A204.1 (cell line): ENCODE data around the gene HAUS8.
"Not testable (repeated sequence)": the region's sequence is repeated elsewhere in the genome, so short reads cannot be mapped to it uniquely, and the experiment has no call there.

ENCODE experiments used
- FAIRE-seq: peaks from 2 replicates; lab custom pipeline; 2012; peaks lifted over from hg19 to GRCh38; lab: Jason Lieb, UNC

The HAUS8 gene

GRCh38 chr19:17035842-17036424 lies 39.3 kb downstream of the HAUS8 start:
- no peak for FAIRE-seq

- no peak for FAIRE-seq
Observed at GRCh38 chr19:17031741-17032140, 43.5 kb downstream of the HAUS8 start.

- no peak for FAIRE-seq
Observed at GRCh38 chr19:17027535-17027975, 47.7 kb downstream of the HAUS8 start.

- no peak for FAIRE-seq
Observed at GRCh38 chr19:17026706-17027534, 48.3 kb downstream of the HAUS8 start, which contains the start of gene CPAMD8. Gene CPAMD8, minus strand, starts transcription at chr19:17026810. Its CDS starts 168 bp downstream, at chr19:17026642.

GRCh38 chr19:17025991-17026658 lies 49.1 kb downstream of the HAUS8 start:
- FAIRE-seq, result no peak

- FAIRE-seq, result no peak
Observed at GRCh38 chr19:17025361-17025760, 49.9 kb downstream of the HAUS8 start.

GRCh38 chr19:17024941-17025340 lies 50.3 kb downstream of the HAUS8 start:
- FAIRE-seq, result not testable (repeated sequence)

GRCh38 chr19:17023805-17024204 lies 51.4 kb downstream of the HAUS8 start:
- no peak for FAIRE-seq

- no peak for FAIRE-seq
Observed at GRCh38 chr19:17022738-17023137, 52.5 kb downstream of the HAUS8 start.

GRCh38 chr19:17021793-17022590 lies 53.3 kb downstream of the HAUS8 start:
- FAIRE-seq, result no peak

- FAIRE-seq, result no peak
Observed at GRCh38 chr19:17021328-17021727, 53.9 kb downstream of the HAUS8 start.

- no peak for FAIRE-seq
Observed at GRCh38 chr19:17020823-17021222, 54.4 kb downstream of the HAUS8 start.

- FAIRE-seq, result no peak
Observed at GRCh38 chr19:17020385-17020784, 54.9 kb downstream of the HAUS8 start.

GRCh38 chr19:17014212-17014861 lies 60.9 kb downstream of the HAUS8 start:
- FAIRE-seq, result not testable (repeated sequence)

- no peak for FAIRE-seq
Observed at GRCh38 chr19:17011485-17011884, 63.8 kb downstream of the HAUS8 start.

GRCh38 chr19:17006579-17006978 lies 68.7 kb downstream of the HAUS8 start:
- FAIRE-seq, result no peak

- FAIRE-seq, result no peak
Observed at GRCh38 chr19:17005000-17005399, 70.3 kb downstream of the HAUS8 start.

GRCh38 chr19:17004386-17004785 lies 70.9 kb downstream of the HAUS8 start:
- no peak for FAIRE-seq

GRCh38 chr19:17002455-17002854 lies 72.8 kb downstream of the HAUS8 start:
- no peak for FAIRE-seq

- FAIRE-seq, result no peak
Observed at GRCh38 chr19:17001603-17002183, 73.6 kb downstream of the HAUS8 start.
